HepG2 (cell line): Measurements from ENCODE around the gene GHRH. TPM values are rescaled to one million over a fixed set of nuclear protein-coding genes. Genes with fewer than 3 reads are reported as not detected.

Experiments used
- ATAC-seq: fragments of 200-7000 bp; cut with Tn5 transposase; 3 replicates; pipeline ENCODE4 v1.9.1; 2020; ENCODE audit warnings: mild to moderate bottlenecking, moderate library complexity
- Bru-seq: library from RNA; stranded (reverse); fragments of 400-500 nt; gene quantifications from one replicate; lab custom pipeline; 2021; lab: Mats Ljungman, UMichigan
- BruChase-seq, 2 experiments: library from RNA; stranded (reverse); fragments of 400-500 nt; gene quantifications; one replicate each; lab custom pipeline; 2021; lab: Mats Ljungman, UMichigan
- BruUV-seq: library from RNA; stranded (reverse); fragments of 400-500 nt; replicated peaks from 2 replicates; lab custom pipeline; 2021; lab: Mats Ljungman, UMichigan
- CTCF ChIA-PET: fragments of 300-600 bp; formaldehyde crosslinking; extraction: SDS; loops from one replicate; lab custom pipeline; 2021; ENCODE audit warnings: low total read pairs, inconsistent platforms, low intra/inter-chr PET ratio; lab: Yijun Ruan, JAX
- POLR2A ChIA-PET: fragments of 350-600 bp; sonication (Branson Sonifier 250); formaldehyde crosslinking; loops from one replicate; lab custom pipeline; 2020; ENCODE audit warnings: antibody characterized with exemption, inconsistent platforms; lab: Yijun Ruan, JAX
- DNase-seq: peaks from one replicate; pipeline ENCODE4 v3.0.0-alpha.2; 2015; ENCODE audit warnings: low spot score
- FAIRE-seq: peaks from 3 replicates; lab custom pipeline; 2011; peaks lifted over from hg19 to GRCh38; lab: Jason Lieb, UNC
- H2AFZ ChIP-seq: one replicate; pipeline ENCODE4 v1.6.1; 2011; ENCODE audit warnings: low read length, inconsistent platforms
- H3K27ac ChIP-seq: fragments of 300-600 bp; 3 replicates; pipeline ENCODE4 v1.8.0; 2011; ENCODE audit warnings: mixed run types, mild to moderate bottlenecking, mixed read lengths, low read length, inconsistent platforms; ENCODE audit not compliant: insufficient read depth; ENCODE audit errors: extremely low read length
- H3K27me3 ChIP-seq, 2 experiments: fragments of 200-600 bp in 1 of 2; 2 replicates in 1 of 2; 3 replicates in 1 of 2; pipeline versions ENCODE4 v1.6.0 to v1.8.0; 2011; ENCODE audit warnings: low read length in 2 of 2, mild to moderate bottlenecking in 2 of 2, moderate library complexity in 2 of 2, inconsistent platforms in 1 of 2; ENCODE audit not compliant: insufficient read depth in 2 of 2, control insufficient read depth in 1 of 2
- H3K36me3 ChIP-seq, 2 experiments: fragments of 200-600 bp in 1 of 2; replicated peaks in 1 of 2; 2 replicates in 1 of 2; 3 replicates in 1 of 2; pipeline versions ENCODE4 v1.5.1 to v1.8.0; 2011; ENCODE audit warnings: low read length in 2 of 2, inconsistent platforms in 1 of 2; ENCODE audit not compliant: insufficient read depth in 2 of 2, control insufficient read depth in 1 of 2
- H3K4me1 ChIP-seq: 2 replicates; pipeline ENCODE4 v1.5.1; 2012; ENCODE audit warnings: low read length, inconsistent platforms; ENCODE audit not compliant: insufficient read depth
- H3K4me2 ChIP-seq: 2 replicates; pipeline ENCODE4 v1.6.0; 2011; ENCODE audit warnings: low read depth, low read length, inconsistent platforms
- H3K4me3 ChIP-seq, 3 experiments: fragments of 200-600 bp in 1 of 3; sonication (generic), shearing (Covaris generic) in 1 of 3; replicated peaks in 1 of 3; 2 replicates each; pipeline ENCODE4 v1.5.1; 2011 to 2016; ENCODE audit warnings: low read length in 3 of 3, inconsistent platforms in 2 of 3, low read depth in 2 of 3, mild to moderate bottlenecking in 2 of 3, control low read depth in 1 of 3, mixed read lengths in 1 of 3; ENCODE audit not compliant: insufficient read depth in 1 of 3
- H3K79me2 ChIP-seq: one replicate; pipeline ENCODE4 v1.6.1; 2011; ENCODE audit warnings: low read length, inconsistent platforms; ENCODE audit not compliant: insufficient read depth
- H3K9ac ChIP-seq: 2 replicates; pipeline ENCODE4 v1.6.0; 2011; ENCODE audit warnings: mild to moderate bottlenecking, low read depth, low read length, inconsistent platforms; ENCODE audit not compliant: insufficient read depth
- H3K9me3 ChIP-seq: 2 replicates; pipeline ENCODE4 v1.5.1; 2012; ENCODE audit warnings: mild to moderate bottlenecking, low read length
- H4K20me1 ChIP-seq: 2 replicates; pipeline ENCODE4 v1.6.0; 2011; ENCODE audit warnings: inconsistent platforms, mild to moderate bottlenecking, low read length, moderate library complexity; ENCODE audit not compliant: insufficient read depth
- ATF7 ChIP-seq, 2 experiments: fragments of 450-650 bp in 1 of 2; sonication (generic) in 1 of 2; formaldehyde crosslinking in 1 of 2; IDR thresholded peaks; 2 replicates each; pipeline versions ENCODE4 v1.4.0 to v1.6.1; 2016 to 2020; ENCODE audit warnings: antibody characterized with exemption in 1 of 2, mild to moderate bottlenecking in 1 of 2, missing genetic modification reagents in 1 of 2
- CHD4 ChIP-seq: fragments of 200-600 bp; sonication (generic); IDR thresholded peaks from 2 replicates; pipeline ENCODE4 v1.7.0; 2017; ENCODE audit warnings: mild to moderate bottlenecking, low read length, borderline replicate concordance
- HNRNPH1 ChIP-seq: fragments of 200-400 bp; formaldehyde crosslinking; optimal IDR thresholded peaks from 2 replicates; pipeline ENCODE3; 2017; ENCODE audit warnings: mild to moderate bottlenecking, low read depth, low read length
- HOXA5 ChIP-seq: sonication (generic); formaldehyde crosslinking; IDR thresholded peaks from 2 replicates; pipeline ENCODE4 v1.4.0; 2020; ENCODE audit warnings: missing genetic modification reagents
- KDM1A ChIP-seq: IDR thresholded peaks from 2 replicates; pipeline ENCODE4 v1.6.1; 2016; ENCODE audit warnings: missing compliant biosample characterization
- MBNL3 ChIP-seq: fragments of 250-450 bp; sonication (Bioruptor Pico); conservative IDR thresholded peaks from 2 replicates; pipeline ENCODE4 v1.8.0; 2022; ENCODE audit warnings: mild to moderate bottlenecking, inconsistent platforms
- POLR2A ChIP-seq, 2 experiments: IDR thresholded peaks; 2 replicates each; pipeline ENCODE4 v1.6.1; 2011; ENCODE audit warnings: low read depth in 2 of 2, low read length in 2 of 2, mild to moderate bottlenecking in 1 of 2, moderate library complexity in 1 of 2; ENCODE audit not compliant: insufficient read depth in 1 of 2
- PPARG ChIP-seq: conservative IDR thresholded peaks from 2 replicates; pipeline ENCODE4 v1.6.1; 2016; ENCODE audit warnings: missing biosample characterization, missing genetic modification reagents
- RFXAP ChIP-seq: sonication (generic); formaldehyde crosslinking; IDR thresholded peaks from 2 replicates; pipeline ENCODE4 v1.4.0; 2020; ENCODE audit warnings: missing genetic modification reagents, borderline replicate concordance
- SMYD3 ChIP-seq: sonication (generic); formaldehyde crosslinking; IDR thresholded peaks from 2 replicates; pipeline ENCODE4 v1.8.1; 2023; ENCODE audit warnings: mild to moderate bottlenecking, missing genetic modification reagents
- SYNCRIP ChIP-seq: fragments of 200-400 bp; formaldehyde crosslinking; IDR thresholded peaks from 2 replicates; pipeline ENCODE4 v1.6.1; 2018; ENCODE audit warnings: mild to moderate bottlenecking, low read depth, low read length; ENCODE audit not compliant: insufficient read depth
- TOPORS ChIP-seq: sonication (generic); formaldehyde crosslinking; IDR thresholded peaks from 2 replicates; pipeline ENCODE4 v1.8.0; 2023; ENCODE audit warnings: mild to moderate bottlenecking, missing genetic modification reagents
- TP53 ChIP-seq: sonication (generic); formaldehyde crosslinking; conservative IDR thresholded peaks from 2 replicates; pipeline ENCODE4 v1.4.0; 2020; ENCODE audit warnings: missing genetic modification reagents
- WIZ ChIP-seq: sonication (generic); formaldehyde crosslinking; IDR thresholded peaks from 2 replicates; pipeline ENCODE4 v1.5.1; 2020; ENCODE audit warnings: mild to moderate bottlenecking, missing genetic modification reagents
- ZBTB20 ChIP-seq: sonication (generic); formaldehyde crosslinking; IDR thresholded peaks from 2 replicates; pipeline ENCODE4 v1.8.1; 2023; ENCODE audit warnings: missing genetic modification reagents, low read depth, mild to moderate bottlenecking, borderline replicate concordance
- ZFP41 ChIP-seq: sonication (generic); formaldehyde crosslinking; IDR thresholded peaks from 2 replicates; pipeline ENCODE4 v1.4.0; 2020; ENCODE audit warnings: mild to moderate bottlenecking, missing genetic modification reagents, borderline replicate concordance
- ZKSCAN1 ChIP-seq: fragments of 150-350 bp; IDR thresholded peaks from 2 replicates; pipeline ENCODE4 v1.6.1; 2014; ENCODE audit warnings: low read length
- ZNF354B ChIP-seq: sonication (generic); formaldehyde crosslinking; IDR thresholded peaks from 2 replicates; pipeline ENCODE4 v1.8.0; 2022; ENCODE audit warnings: mild to moderate bottlenecking, missing genetic modification reagents
- ZNF430 ChIP-seq: sonication (generic); formaldehyde crosslinking; IDR thresholded peaks from 2 replicates; pipeline ENCODE4 v1.9.0; 2021; ENCODE audit warnings: mild to moderate bottlenecking, missing genetic modification reagents
- ZNF550 ChIP-seq: sonication (generic); formaldehyde crosslinking; IDR thresholded peaks from 2 replicates; pipeline ENCODE4 v1.4.0; 2020; ENCODE audit warnings: mild to moderate bottlenecking, missing genetic modification reagents, borderline replicate concordance
- WGBS: methylation state at CpG from one replicate; pipeline ENCODE4 v1.1.6; 2017; ENCODE audit warnings: low lambda C conversion rate; 5-methylcytosine and 5-hydroxymethylcytosine counted together
- in situ Hi-C: cut with HindIII; loops from 2 replicates; pipeline ENCODE4 v1.10.0; 2017; ENCODE audit warnings: low pct_unique_long_range_greater_than_20kb; ENCODE audit not compliant: extremely low pct_ligation_motif_present
- intact Hi-C: fragments of 100-400 bp; cut with micrococcal nuclease; formaldehyde crosslinking; loops from one replicate; pipeline ENCODE4 v1.10.0; 2022; ENCODE audit not compliant: unreplicated experiment
- long read RNA-seq, 2 experiments: library from RNA in 1 of 2; library from polyadenylated mRNA in 1 of 2; stranded (forward) in 1 of 2; unstranded in 1 of 2; transcript quantifications; one replicate each; pipeline ENCODE4 v2.0.0, GENCODE V29; 2019 to 2022
- polyA minus RNA-seq, 3 experiments: library from RNA; depleted of rRNA, polyadenylated mRNA; stranded (reverse); fragments of >200 nt; gene quantifications; 2 replicates each; pipeline ENCODE4 v1.2.3, GENCODE V29; 2011; ENCODE audit warnings: low replicate concordance in 1 of 3
- polyA plus RNA-seq, 8 experiments: library from polyadenylated mRNA; depleted of rRNA in 3 of 8; stranded (reverse) in 7 of 8; unstranded in 1 of 8; fragments of >200 nt; fragmentation: Illumina TruSeq in 4 of 8; extraction: Trizol in 4 of 8; gene quantifications; 2 replicates each; pipeline versions ENCODE4 v1.2.1 to v1.2.3, GENCODE V29; 2011 to 2016; ENCODE audit warnings: low read depth in 4 of 8, missing spikeins in 1 of 8, mixed read lengths in 1 of 8; ENCODE audit not compliant: insufficient read depth in 1 of 8
- total RNA-seq, 5 experiments: library from RNA; depleted of rRNA; stranded (reverse); fragments of >200 nt; fragmentation: Illumina TruSeq; extraction: Trizol; gene quantifications; 2 replicates each; pipeline ENCODE4 v1.2.3, GENCODE V29; 2016; ENCODE audit warnings: low read depth in 1 of 5

GHRH gene
- total RNA-seq (2016; rRNA removed; fragmentation: Illumina TruSeq; extraction: Trizol): not detected in 2 replicates
- total RNA-seq (2016; cell fraction: cytosol; rRNA removed; fragmentation: Illumina TruSeq; extraction: Trizol; ENCODE audit: low read depth): not detected in 2 replicates
- total RNA-seq (2016; cell fraction: insoluble cytoplasmic fraction; rRNA removed; fragmentation: Illumina TruSeq; extraction: Trizol): not detected in 2 replicates
- not detected in 2 replicates for total RNA-seq (2016; cell fraction: membrane; rRNA removed; fragmentation: Illumina TruSeq; extraction: Trizol)
- total RNA-seq (2016; cell fraction: nucleus; rRNA removed; fragmentation: Illumina TruSeq; extraction: Trizol): not detected in 2 replicates
- polyA plus RNA-seq (2011; rRNA removed): not detected in 2 replicates
- polyA plus RNA-seq (2011; cell fraction: cytosol; rRNA removed): not detected in 2 replicates
- polyA plus RNA-seq (2011; cell fraction: nucleus; rRNA removed): not detected in 2 replicates
- polyA plus RNA-seq (2012): not detected in 2 replicates
- not detected in 2 replicates for polyA plus RNA-seq (2016; cell fraction: cytosol; fragmentation: Illumina TruSeq; extraction: Trizol; ENCODE audit: low read depth)
- polyA plus RNA-seq (2016; cell fraction: insoluble cytoplasmic fraction; fragmentation: Illumina TruSeq; extraction: Trizol; ENCODE audit: low read depth): not detected in 2 replicates
- polyA plus RNA-seq (2016; cell fraction: membrane; fragmentation: Illumina TruSeq; extraction: Trizol; ENCODE audit: low read depth): not detected in 2 replicates
- polyA plus RNA-seq (2016; cell fraction: nucleus; fragmentation: Illumina TruSeq; extraction: Trizol; ENCODE audit: insufficient read depth, low read depth): not detected in 2 replicates
- polyA minus RNA-seq (2011; rRNA and poly(A)+ RNA removed; ENCODE audit: low replicate concordance): not detected in 2 replicates
- polyA minus RNA-seq (2011; cell fraction: cytosol; rRNA and poly(A)+ RNA removed): not detected in 2 replicates
- not detected in 2 replicates for polyA minus RNA-seq (2011; cell fraction: nucleus; rRNA and poly(A)+ RNA removed)
- Bru-seq, nascent RNA: not detected
- BruChase-seq, experiment 1, labeled RNA remaining after a 6-hour chase: not detected
- BruChase-seq, experiment 2, labeled RNA remaining after a 2-hour chase: not detected
- long read RNA-seq, experiment 1: 0 reads
- long read RNA-seq, experiment 2: 0 reads

DNA sequence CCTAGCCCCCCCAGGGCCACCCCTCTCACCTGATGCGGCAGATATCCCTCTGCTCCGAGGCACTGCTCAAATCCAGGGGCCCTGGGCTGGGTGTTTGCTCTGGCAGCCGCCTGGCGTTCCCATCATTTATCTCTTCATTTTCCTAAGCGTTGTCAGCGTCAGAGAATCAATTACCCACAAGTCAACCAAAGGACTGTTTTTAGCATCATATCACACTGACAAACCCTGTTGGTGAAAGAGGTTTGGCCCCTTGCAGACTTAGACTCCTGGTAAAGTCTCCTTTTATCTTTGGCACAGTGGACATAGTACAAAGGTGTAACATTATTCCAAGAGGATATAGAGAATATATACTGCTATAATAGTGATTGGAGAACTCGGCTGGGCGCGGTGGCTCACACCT lies at the start of gene GHRH:
GHRH (minus strand) TSS at position 101 of the 400 bp plus-strand sequence. CDS start 4,925 bp downstream, outside the sequence.
- no peak within 1 kb of the TSS for H2AFZ ChIP-seq
- peaks cover 13 to 63% of the 10 kb centered on the region in 2 experiments; a peak in 4 of 5 replicates for H3K27me3 ChIP-seq
- ChIA-PET POLR2A (no interaction called here), CTCF (no interaction called here)
- DNase-seq (no peak), ATAC-seq (no peak), FAIRE-seq (no peak)
- no peaks in the 10 kb centered on the region for H3K9me3 ChIP-seq
- BruUV-seq: no TSS peak
- H3K9ac ChIP-seq: no peak within 1 kb of the TSS
- no peaks in the 10 kb centered on the region for H3K36me3 ChIP-seq
- H3K79me2 ChIP-seq: no peaks in the 10 kb centered on the region
- intact Hi-C loops: no loop called here
- no peak within 1 kb of the TSS for H3K4me3 ChIP-seq
- H4K20me1 ChIP-seq: no peaks in the 10 kb centered on the region
- H3K27ac ChIP-seq: no peak within 1 kb of the TSS
- TF ChIP-seq HOXA5 (CRISPR knock-in tag) (no peak), ZNF354B (CRISPR knock-in tag) (no peak), ZKSCAN1 (no peak), SMYD3 (CRISPR knock-in tag) (no peak), SYNCRIP (no peak), MBNL3 (CRISPR knock-in tag) (no peak), ZFP41 (no peak), ZNF550 (CRISPR knock-in tag) (no peak), KDM1A (CRISPR knock-in tag) (no peak), ATF7 (IDR thresholded peaks at IDR 0.05) (no peak), ATF7 (CRISPR knock-in tag; IDR thresholded peaks at IDR 0.05) (no peak), ZBTB20 (CRISPR knock-in tag) (no peak), CHD4 (no peak), HNRNPH1 (no peak), POLR2A (IDR thresholded peaks at IDR 0.05; ENCODE audit: insufficient read depth in 1 of 2, low read depth in 2 of 2, low read length in 2 of 2) (no peak), TOPORS (CRISPR knock-in tag) (no peak), ZNF430 (no peak), RFXAP (CRISPR knock-in tag) (no peak), WIZ (CRISPR knock-in tag) (no peak), PPARG (CRISPR knock-in tag) (no peak), TP53 (CRISPR knock-in tag) (no peak)
- H3K4me1 ChIP-seq: no peaks in the 10 kb centered on the region
- H3K4me2 ChIP-seq: no peak within 1 kb of the TSS
- in situ Hi-C loops: no loop called here
- 43% methylated on average over 9 of the region's 9 CpGs for WGBS
